Body of pancreas (tissue), 4 donors: Measurements from ENCODE around the gene MPLKIP.

Source experiments
- POLR2A ChIP-seq, 3 donors: fragments of 450-650 bp; IDR thresholded peaks; one replicate each; pipeline ENCODE4 v1.6.1; 2016; ENCODE audit warnings: antibody characterized with exemption in 3 of 3, mild to moderate bottlenecking in 2 of 3
- TF ChIP-seq, protein P1 (sequence below), 7 experiments: fragments of 450-650 bp in 4 of 7; fragments of 200-600 bp in 3 of 7; sonication (generic) in 3 of 7; IDR thresholded peaks; one replicate each; pipeline ENCODE4 v1.5.1; 2016 to 2019; ENCODE audit warnings: antibody characterized with exemption in 7 of 7

- TF ChIP-seq POLR2A (IDR thresholded peaks at IDR 0.05) = no peak
- TF ChIP-seq, protein P1, sequence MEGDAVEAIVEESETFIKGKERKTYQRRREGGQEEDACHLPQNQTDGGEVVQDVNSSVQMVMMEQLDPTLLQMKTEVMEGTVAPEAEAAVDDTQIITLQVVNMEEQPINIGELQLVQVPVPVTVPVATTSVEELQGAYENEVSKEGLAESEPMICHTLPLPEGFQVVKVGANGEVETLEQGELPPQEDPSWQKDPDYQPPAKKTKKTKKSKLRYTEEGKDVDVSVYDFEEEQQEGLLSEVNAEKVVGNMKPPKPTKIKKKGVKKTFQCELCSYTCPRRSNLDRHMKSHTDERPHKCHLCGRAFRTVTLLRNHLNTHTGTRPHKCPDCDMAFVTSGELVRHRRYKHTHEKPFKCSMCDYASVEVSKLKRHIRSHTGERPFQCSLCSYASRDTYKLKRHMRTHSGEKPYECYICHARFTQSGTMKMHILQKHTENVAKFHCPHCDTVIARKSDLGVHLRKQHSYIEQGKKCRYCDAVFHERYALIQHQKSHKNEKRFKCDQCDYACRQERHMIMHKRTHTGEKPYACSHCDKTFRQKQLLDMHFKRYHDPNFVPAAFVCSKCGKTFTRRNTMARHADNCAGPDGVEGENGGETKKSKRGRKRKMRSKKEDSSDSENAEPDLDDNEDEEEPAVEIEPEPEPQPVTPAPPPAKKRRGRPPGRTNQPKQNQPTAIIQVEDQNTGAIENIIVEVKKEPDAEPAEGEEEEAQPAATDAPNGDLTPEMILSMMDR (IDR thresholded peaks at IDR 0.05) = no peak
Observed at GRCh38 chr7:40099837-40100236, 34.6 kb downstream of the MPLKIP start.
